HFF-Myc (cell line): Measurements from ENCODE around the gene JOSD1.

Source experiments
- DNase-seq: peaks from one replicate; pipeline ENCODE4 v3.0.0-alpha.2; 2011; ENCODE audit warnings: low read depth; ENCODE audit errors: extremely low read depth
- H3K4me3 ChIP-seq: replicated peaks from 2 replicates; pipeline ENCODE4 v1.5.1; 2011; ENCODE audit warnings: low read depth, mild to moderate bottlenecking, control low read depth, low read length
- CTCF ChIP-seq: IDR thresholded peaks from 2 replicates; pipeline ENCODE4 v1.5.1; 2012; ENCODE audit warnings: mild to moderate bottlenecking, low read depth, low read length, control low read depth; ENCODE audit errors: missing control alignments

The JOSD1 gene

GRCh38 chr22:38733329-38733723 is 32.6 kb upstream of the JOSD1 start:
- TF ChIP-seq CTCF, result peak; percentile 82
- no peak for DNase-seq
- no peak overlapping the region for H3K4me3 ChIP-seq

- no peak overlapping the region for H3K4me3 ChIP-seq
- no peak for TF ChIP-seq CTCF
- no peak for DNase-seq
Measured at GRCh38 chr22:38732251-38732815, 31.6 kb upstream of the JOSD1 start.

GRCh38 chr22:38731703-38732161 is 31.0 kb upstream of the JOSD1 start:
- no peak overlapping the region for H3K4me3 ChIP-seq
- TF ChIP-seq CTCF, result no peak
- DNase-seq, result no peak

- DNase-seq, result no peak
- no peak overlapping the region for H3K4me3 ChIP-seq
- TF ChIP-seq CTCF, result no peak
Measured at GRCh38 chr22:38730411-38730871, 29.7 kb upstream of the JOSD1 start.

GRCh38 chr22:38729946-38730345 is 29.2 kb upstream of the JOSD1 start:
- no peak for DNase-seq
- no peak overlapping the region for H3K4me3 ChIP-seq
- no peak for TF ChIP-seq CTCF

- H3K4me3 ChIP-seq, result no peak overlapping the region
- no peak for DNase-seq
- TF ChIP-seq CTCF, result no peak
Measured at GRCh38 chr22:38728871-38729796, 28.4 kb upstream of the JOSD1 start.
